Transverse colon (tissue), 4 donors: ENCODE data around the gene ROBO1. TPM values are rescaled to one million over a fixed set of nuclear protein-coding genes. Genes with fewer than 3 reads are reported as not detected.

Experiments
- DNase-seq: peaks from one replicate; pipeline ENCODE4 v3.0.0-alpha.2; 2019
- H3K27ac ChIP-seq, 4 donors: fragments of 200-600 bp; sonication (generic); 2 replicates each; pipeline ENCODE4 v1.5.1; 2016 to 2018; ENCODE audit warnings: inconsistent platforms in 4 of 4
- H3K27me3 ChIP-seq: fragments of 200-600 bp; sonication (generic); 2 replicates; pipeline ENCODE4 v1.5.1; 2017; ENCODE audit warnings: inconsistent platforms
- H3K36me3 ChIP-seq, 4 donors: fragments of 200-600 bp; sonication (generic); 2 replicates each; pipeline ENCODE4 v1.5.1; 2017 to 2019; ENCODE audit warnings: inconsistent platforms in 4 of 4
- H3K4me1 ChIP-seq, 4 donors: fragments of 200-600 bp; sonication (generic); 2 replicates each; pipeline ENCODE4 v1.5.1; 2017 to 2020; ENCODE audit warnings: inconsistent platforms in 4 of 4
- H3K4me3 ChIP-seq, 4 donors: fragments of 200-600 bp; sonication (generic); 1 replicate in 1 of 4; 2 replicates in 3 of 4; pipeline versions ENCODE4 v1.5.1 to v1.6.1; 2017 to 2019; ENCODE audit warnings: inconsistent platforms in 4 of 4
- H3K9me3 ChIP-seq, 2 donors: fragments of 200-600 bp; sonication (generic); 2 replicates each; pipeline ENCODE4 v1.5.1; 2017 to 2019; ENCODE audit warnings: inconsistent platforms in 2 of 2
- CTCF ChIP-seq, 5 experiments: fragments of 200-600 bp in 3 of 5; fragments of 450-650 bp in 2 of 5; sonication (generic) in 3 of 5; IDR thresholded peaks; 1 replicate in 2 of 5; 2 replicates in 3 of 5; pipeline ENCODE4 v1.5.1; 2016 to 2017; ENCODE audit warnings: antibody characterized with exemption in 5 of 5, inconsistent platforms in 3 of 5, mild to moderate bottlenecking in 2 of 5, moderate library complexity in 1 of 5
- EP300 ChIP-seq: sonication (generic); formaldehyde crosslinking; IDR thresholded peaks from one replicate; pipeline ENCODE4 v1.6.1; 2017; ENCODE audit warnings: antibody characterized with exemption, low read depth
- POLR2A ChIP-seq: fragments of 450-650 bp; IDR thresholded peaks from one replicate; pipeline ENCODE4 v1.6.1; 2016; ENCODE audit warnings: antibody characterized with exemption, mild to moderate bottlenecking, moderate library complexity
- POLR2AphosphoS5 ChIP-seq, 3 donors: sonication (generic); formaldehyde crosslinking; IDR thresholded peaks; one replicate each; pipeline ENCODE4 v1.6.1; 2016; ENCODE audit warnings: antibody characterized with exemption in 3 of 3
- WGBS, 2 donors: methylation state at CpG; one replicate each; pipeline ENCODE4 v1.1.5; 2018; ENCODE audit warnings: low coverage in 1 of 2; 5-methylcytosine and 5-hydroxymethylcytosine counted together
- in situ Hi-C, 4 donors: fragments of 200-750 bp; cut with MboI; loops; one replicate each; pipeline versions ENCODE4 v1.15.0 to v1.15.1; 2017; ENCODE audit warnings: low sequenced_read_pairs in 3 of 4, low pct_ligation_motif_present in 1 of 4, low pct_unique_long_range_greater_than_20kb in 1 of 4
- intact Hi-C: fragments of 100-400 bp; cut with DNase I; formaldehyde crosslinking; loops from one replicate; pipeline ENCODE4 v1.15.1; 2023; ENCODE audit warnings: low total_unique reads
- total RNA-seq, 4 donors: library from RNA; depleted of rRNA; stranded (reverse); fragments of >200 nt; gene quantifications; one replicate each; pipeline ENCODE4 v1.1.0, GENCODE V29; 2016

Gene ROBO1
- total RNA-seq, 4 donors from 2014 or later, result 7.6 to 68.7 (median 9.1) TPM

- TF ChIP-seq EP300, result no peak
- TF ChIP-seq POLR2AphosphoS5 (IDR thresholded peaks at IDR 0.05), result no peak
- TF ChIP-seq POLR2A, result no peak
- no peaks in the 10 kb centered on the region for H3K27me3 ChIP-seq
- H3K4me1 ChIP-seq, result peaks cover 0 to 4% (median 0%) of the 10 kb centered on the region in 4 donors
- DNase-seq, result no peak
- intact Hi-C loops, result no loop called here
- in situ Hi-C loops, result no loop called here
- H3K27ac ChIP-seq, result no peak overlapping the region
- H3K36me3 ChIP-seq, result no peaks in the 10 kb centered on the region
- H3K9me3 ChIP-seq, result no peaks in the 10 kb centered on the region
- H3K4me3 ChIP-seq, result no peak overlapping the region
- WGBS, 2 donors, result 26 to 42% methylated on average over 2 of the region's 2 CpGs
Observed at GRCh38 chr3:79421273-79421672, 346.5 kb downstream of the ROBO1 start.

GRCh38 chr3:79418855-79419621, 348.8 kb downstream of the ROBO1 start:
- Histone ChIP-seq H3K27me3 (no peaks in the 10 kb centered on the region), H3K9me3 (no peaks in the 10 kb centered on the region), H3K36me3 (no peaks in the 10 kb centered on the region), H3K4me1 (peaks cover 0 to 4% (median 0%) of the 10 kb centered on the region in 4 donors), H3K4me3 (no peak overlapping the region), H3K27ac (no peak overlapping the region)
- TF ChIP-seq POLR2A (no peak), CTCF (IDR thresholded peaks at IDR 0.05) (no peak), EP300 (no peak), POLR2AphosphoS5 (IDR thresholded peaks at IDR 0.05) (no peak)
- in situ Hi-C loops, result no loop called here
- no peak for DNase-seq
- 52 to 63% methylated on average over 3 to 7 of the region's 7 CpGs for WGBS, 2 donors
- intact Hi-C loops, result no loop called here

- TF ChIP-seq EP300 (no peak), POLR2A (no peak), POLR2AphosphoS5 (IDR thresholded peaks at IDR 0.05) (no peak), CTCF (IDR thresholded peaks at IDR 0.05) (no peak)
- in situ Hi-C loops, result no loop called here
- no peak for DNase-seq
- Histone ChIP-seq H3K9me3 (no peaks in the 10 kb centered on the region), H3K27ac (no peak overlapping the region), H3K27me3 (no peaks in the 10 kb centered on the region), H3K4me1 (peaks cover 0 to 4% (median 0%) of the 10 kb centered on the region in 4 donors), H3K36me3 (no peaks in the 10 kb centered on the region), H3K4me3 (no peak overlapping the region)
- intact Hi-C loops, result no loop called here
- 29 to 43% methylated on average over 3 of the region's 3 CpGs for WGBS, 2 donors
Observed at GRCh38 chr3:79415356-79415755, 352.4 kb downstream of the ROBO1 start.

DNA sequence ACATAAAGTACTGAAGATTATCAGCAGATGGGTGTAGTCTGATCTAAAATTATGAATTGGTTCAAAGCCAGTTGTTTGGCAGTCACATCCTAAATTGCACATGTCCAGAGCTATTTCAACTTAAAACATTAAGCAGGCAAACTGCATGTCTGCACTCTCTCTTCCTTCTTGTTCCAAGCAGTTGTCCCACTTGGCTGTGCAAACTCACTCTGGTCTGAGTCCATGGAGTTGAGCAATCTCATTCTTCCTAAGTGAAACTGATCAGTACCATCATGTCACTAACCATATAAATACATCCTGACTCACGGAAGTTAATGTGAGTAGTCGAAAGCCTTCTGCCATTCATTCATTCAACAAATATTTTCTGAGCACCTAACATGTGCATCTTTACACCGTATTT, 353.0 kb downstream of the ROBO1 start:
- TF ChIP-seq POLR2AphosphoS5 (IDR thresholded peaks at IDR 0.05) (peak; percentile 36 to 70 (median 43)), CTCF (IDR thresholded peaks at IDR 0.05) (no peak)
- 68 to 77% methylated on average over 3 of the region's 3 CpGs for WGBS, 2 donors
- Histone ChIP-seq H3K4me3 (no peak overlapping the region), H3K27ac (no peak overlapping the region), H3K9me3 (no peaks in the 10 kb centered on the region), H3K4me1 (peaks cover 0 to 4% (median 0%) of the 10 kb centered on the region in 4 donors), H3K27me3 (no peaks in the 10 kb centered on the region), H3K36me3 (no peaks in the 10 kb centered on the region)
- in situ Hi-C loops (no loop called here), intact Hi-C loops (no loop called here)
- peak; percentile 17 for DNase-seq

DNA sequence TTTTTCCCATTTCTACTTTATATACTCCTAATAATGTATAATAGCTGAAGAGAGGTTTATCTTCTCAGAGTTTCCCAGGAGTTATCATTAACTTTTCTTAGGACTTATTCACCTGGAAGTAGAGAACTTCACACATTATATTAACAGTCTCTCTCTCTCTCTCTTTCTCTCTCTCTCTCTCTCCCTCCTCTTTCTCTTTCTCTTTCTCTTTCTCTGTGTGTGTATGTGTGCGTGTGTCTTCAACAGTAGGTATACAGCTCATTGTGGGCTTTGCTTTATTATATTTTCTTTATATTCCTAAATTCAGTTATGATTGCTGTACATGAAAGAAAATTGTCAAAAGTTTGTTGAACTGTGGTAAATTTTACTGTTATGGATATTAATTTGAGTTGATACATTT, 353.8 kb downstream of the ROBO1 start:
- intact Hi-C loops, result no loop called here
- Histone ChIP-seq H3K36me3 (no peaks in the 10 kb centered on the region), H3K4me3 (no peak overlapping the region), H3K4me1 (no peaks in the 10 kb centered on the region), H3K9me3 (no peaks in the 10 kb centered on the region), H3K27ac (no peak overlapping the region), H3K27me3 (no peaks in the 10 kb centered on the region)
- TF ChIP-seq EP300, result no peak
- no peak for TF ChIP-seq CTCF (IDR thresholded peaks at IDR 0.05)
- TF ChIP-seq POLR2A, result no peak
- TF ChIP-seq POLR2AphosphoS5 (IDR thresholded peaks at IDR 0.05), result no peak
- in situ Hi-C loops, result no loop called here
- 55 to 63% methylated on average over 1 of the region's 1 CpG for WGBS, 2 donors
- DNase-seq, result no peak
